ENCODE data around the gene MGP. TPM values are rescaled to one million over a fixed set of nuclear protein-coding genes. Genes with fewer than 3 reads are reported as not detected.

Gene MGP
- polyA plus RNA-seq, 1 donor from 2014 or later = 0.90 TPM

DNA sequence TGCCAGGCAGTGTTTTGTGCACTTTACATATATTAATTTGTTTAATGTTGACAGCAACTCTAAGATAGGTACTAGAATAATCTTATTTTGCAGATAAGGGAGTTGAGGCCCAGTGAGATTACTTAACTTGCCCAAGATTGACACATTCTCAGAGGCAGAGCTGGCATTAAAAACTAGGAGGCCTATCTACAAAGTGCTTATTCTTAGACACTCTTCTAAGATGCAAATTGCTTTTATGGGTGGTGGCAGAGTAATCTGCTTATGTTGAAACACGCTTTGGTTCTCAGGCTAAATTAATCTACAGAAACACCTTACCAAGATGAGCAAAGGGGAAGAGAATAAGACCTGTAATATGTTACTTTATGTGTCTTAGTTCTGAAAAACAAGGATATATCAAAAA, 7.2 kb downstream of the MGP start:
- Histone ChIP-seq H3K27ac (ENCODE audit: low read length) (no peak overlapping the region), H3K27me3 (ENCODE audit: insufficient read depth, low read depth, low read length) (no peaks in the 10 kb centered on the region), H3K79me2 (replicated peaks; ENCODE audit: insufficient read depth, low read length) (no peaks in the 10 kb centered on the region), H2AFZ (ENCODE audit: low read depth, low read length) (no peak overlapping the region), H3K36me3 (ENCODE audit: insufficient read depth, low read length) (no peaks in the 10 kb centered on the region), H4K20me1 (ENCODE audit: insufficient read depth) (no peaks in the 10 kb centered on the region), H3F3A (ENCODE audit: insufficient read depth, low read length, poor library complexity, severe bottlenecking) (no peaks in the 10 kb centered on the region), H3K4me2 (ENCODE audit: low read length) (no peak overlapping the region), H3K9ac (ENCODE audit: low read length) (no peak overlapping the region), H3K9me3 (ENCODE audit: low read length) (no peaks in the 10 kb centered on the region), H3K9me2 (ENCODE audit: insufficient read depth, low read length) (no peaks in the 10 kb centered on the region), H3K4me3 (ENCODE audit: low read length) (no peak overlapping the region)
- TF ChIP-seq MXI1 (conservative IDR thresholded peaks at IDR 0.05; ENCODE audit: poor library complexity, severe bottlenecking) (no peak), SMC3 (conservative IDR thresholded peaks at IDR 0.05; ENCODE audit: poor library complexity) (no peak), POLR2AphosphoS5 (IDR thresholded peaks at IDR 0.05) (no peak), EP300 (conservative IDR thresholded peaks at IDR 0.05; ENCODE audit: poor library complexity, severe bottlenecking) (no peak), CTCF (IDR thresholded peaks at IDR 0.05; ENCODE audit: poor library complexity, severe bottlenecking) (no peak), RAD21 (conservative IDR thresholded peaks at IDR 0.05) (no peak), EZH2 (IDR thresholded peaks at IDR 0.05; ENCODE audit: borderline replicate concordance, insufficient read depth, low read length, poor library complexity, severe bottlenecking) (no peak), TAF1 (IDR thresholded peaks at IDR 0.05; ENCODE audit: low read depth) (no peak)
- TF ChIP-seq, protein P1, sequence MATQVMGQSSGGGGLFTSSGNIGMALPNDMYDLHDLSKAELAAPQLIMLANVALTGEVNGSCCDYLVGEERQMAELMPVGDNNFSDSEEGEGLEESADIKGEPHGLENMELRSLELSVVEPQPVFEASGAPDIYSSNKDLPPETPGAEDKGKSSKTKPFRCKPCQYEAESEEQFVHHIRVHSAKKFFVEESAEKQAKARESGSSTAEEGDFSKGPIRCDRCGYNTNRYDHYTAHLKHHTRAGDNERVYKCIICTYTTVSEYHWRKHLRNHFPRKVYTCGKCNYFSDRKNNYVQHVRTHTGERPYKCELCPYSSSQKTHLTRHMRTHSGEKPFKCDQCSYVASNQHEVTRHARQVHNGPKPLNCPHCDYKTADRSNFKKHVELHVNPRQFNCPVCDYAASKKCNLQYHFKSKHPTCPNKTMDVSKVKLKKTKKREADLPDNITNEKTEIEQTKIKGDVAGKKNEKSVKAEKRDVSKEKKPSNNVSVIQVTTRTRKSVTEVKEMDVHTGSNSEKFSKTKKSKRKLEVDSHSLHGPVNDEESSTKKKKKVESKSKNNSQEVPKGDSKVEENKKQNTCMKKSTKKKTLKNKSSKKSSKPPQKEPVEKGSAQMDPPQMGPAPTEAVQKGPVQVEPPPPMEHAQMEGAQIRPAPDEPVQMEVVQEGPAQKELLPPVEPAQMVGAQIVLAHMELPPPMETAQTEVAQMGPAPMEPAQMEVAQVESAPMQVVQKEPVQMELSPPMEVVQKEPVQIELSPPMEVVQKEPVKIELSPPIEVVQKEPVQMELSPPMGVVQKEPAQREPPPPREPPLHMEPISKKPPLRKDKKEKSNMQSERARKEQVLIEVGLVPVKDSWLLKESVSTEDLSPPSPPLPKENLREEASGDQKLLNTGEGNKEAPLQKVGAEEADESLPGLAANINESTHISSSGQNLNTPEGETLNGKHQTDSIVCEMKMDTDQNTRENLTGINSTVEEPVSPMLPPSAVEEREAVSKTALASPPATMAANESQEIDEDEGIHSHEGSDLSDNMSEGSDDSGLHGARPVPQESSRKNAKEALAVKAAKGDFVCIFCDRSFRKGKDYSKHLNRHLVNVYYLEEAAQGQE (IDR thresholded peaks at IDR 0.05; ENCODE audit: borderline replicate concordance) = no peak

DNA sequence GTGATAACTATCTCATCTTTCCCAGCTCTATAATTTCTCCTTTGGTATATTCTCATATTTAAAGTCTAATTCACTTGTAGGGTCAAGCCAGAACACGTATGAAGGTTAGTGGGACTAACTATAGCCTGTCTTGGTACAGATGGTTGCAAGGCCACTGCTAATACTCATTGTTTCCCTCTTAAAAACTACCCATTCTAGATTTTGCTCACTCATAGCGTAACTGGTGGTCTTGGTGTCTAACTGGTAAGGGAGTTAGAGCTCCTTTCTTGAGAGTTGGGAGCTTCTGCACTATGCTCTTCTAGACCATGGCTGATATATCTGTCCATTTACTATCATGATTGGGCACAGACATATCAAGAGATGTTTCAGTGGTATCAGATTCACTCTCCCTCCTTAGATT, 8.8 kb downstream of the MGP start:
- H3K36me3 ChIP-seq (ENCODE audit: insufficient read depth, low read length) = no peaks in the 10 kb centered on the region
- H3F3A ChIP-seq (ENCODE audit: insufficient read depth, low read length, poor library complexity, severe bottlenecking) = no peaks in the 10 kb centered on the region
- no peaks in the 10 kb centered on the region for H3K79me2 ChIP-seq (replicated peaks; ENCODE audit: insufficient read depth, low read length)
- H3K4me2 ChIP-seq (ENCODE audit: low read length) = no peak overlapping the region
- no peak overlapping the region for H2AFZ ChIP-seq (ENCODE audit: low read depth, low read length)
- no peaks in the 10 kb centered on the region for H3K9me2 ChIP-seq (ENCODE audit: insufficient read depth, low read length)
- H3K4me3 ChIP-seq (ENCODE audit: low read length) = no peak overlapping the region
- no peak overlapping the region for H3K27ac ChIP-seq (ENCODE audit: low read length)
- H3K9ac ChIP-seq (ENCODE audit: low read length) = no peak overlapping the region
- no peaks in the 10 kb centered on the region for H3K9me3 ChIP-seq (ENCODE audit: low read length)
- no peaks in the 10 kb centered on the region for H3K27me3 ChIP-seq (ENCODE audit: insufficient read depth, low read depth, low read length)
- H4K20me1 ChIP-seq (ENCODE audit: insufficient read depth) = no peaks in the 10 kb centered on the region
- TF ChIP-seq TAF1 (IDR thresholded peaks at IDR 0.05; ENCODE audit: low read depth) (no peak), CTCF (IDR thresholded peaks at IDR 0.05; ENCODE audit: poor library complexity, severe bottlenecking) (no peak), EZH2 (IDR thresholded peaks at IDR 0.05; ENCODE audit: borderline replicate concordance, insufficient read depth, low read length, poor library complexity, severe bottlenecking) (no peak)
- TF ChIP-seq, protein P1 (IDR thresholded peaks at IDR 0.05; ENCODE audit: borderline replicate concordance) = no peak
